ENCODE measurements around the gene FNDC7. TPM values are rescaled to one million over a fixed set of nuclear protein-coding genes. Genes with fewer than 3 reads are reported as not detected.

FNDC7 gene
- total and polyA plus RNA-seq, 9 of the 15 experiments (the other 6 are each of a cell fraction or from before 2014, with no cell fraction given) = not detected

- TF ChIP-seq THRA (IDR thresholded peaks at IDR 0.05) = no peak
- peak; percentile 56; the same call in 1 of the 2 replicates for TF ChIP-seq ETV1 (tag; conservative IDR thresholded peaks at IDR 0.05; ENCODE audit: low read depth)
- TF ChIP-seq ZFP30 (CRISPR knock-in tag; IDR thresholded peaks at IDR 0.05; ENCODE audit: borderline replicate concordance) = no peak
- TF ChIP-seq TCF3 (CRISPR knock-in tag; IDR thresholded peaks at IDR 0.05) = peak; percentile 7; the same call in 1 of the 2 replicates
- TF ChIP-seq ZNF24 (IDR thresholded peaks at IDR 0.05) = no peak
- TF ChIP-seq MCM2 (IDR thresholded peaks at IDR 0.05; ENCODE audit: low read depth) = no peak
- TF ChIP-seq ARNT (IDR thresholded peaks at IDR 0.05) = no peak
- no peak for TF ChIP-seq CGGBP1 (CRISPR knock-in tag; IDR thresholded peaks at IDR 0.05)
- TF ChIP-seq ZKSCAN8 (CRISPR knock-in tag; IDR thresholded peaks at IDR 0.05) = peak; percentile 65
- TF ChIP-seq ERF (CRISPR knock-in tag; IDR thresholded peaks at IDR 0.05) = 0 out of 2 replicates have a peak, but pooled peaks have one; percentile 20
- TF ChIP-seq HOMEZ (CRISPR knock-in tag; IDR thresholded peaks at IDR 0.05) = no peak
- TF ChIP-seq ZNF3 (CRISPR knock-in tag; IDR thresholded peaks at IDR 0.05) = 0 out of 2 replicates have a peak, but pooled peaks have one; percentile 51
- TF ChIP-seq CBX5 (IDR thresholded peaks at IDR 0.05; ENCODE audit: borderline replicate concordance, low read depth) = no peak
- no peak for TF ChIP-seq VEZF1 (CRISPR knock-in tag; IDR thresholded peaks at IDR 0.05)
- no peak for TF ChIP-seq TAF7 (tag; IDR thresholded peaks at IDR 0.05)
- TF ChIP-seq ZNF143 (CRISPR knock-in tag; IDR thresholded peaks at IDR 0.05) = peak; percentile 11; the same call in 1 of the 2 replicates
- TF ChIP-seq HMG20A (CRISPR knock-in tag; conservative IDR thresholded peaks at IDR 0.05) = no peak
- TF ChIP-seq TRIM28 (IDR thresholded peaks at IDR 0.05) = no peak
- TF ChIP-seq PHF21A (IDR thresholded peaks at IDR 0.05; ENCODE audit: borderline replicate concordance, low read depth) = no peak
- peak in 1 of 2 experiments; percentile 70; a peak in 1 of 4 replicates for TF ChIP-seq FOXA3 (CRISPR knock-in tag; conservative IDR thresholded peaks at IDR 0.05 in 1 of 2, IDR thresholded peaks at IDR 0.05 in 1 of 2)
These were observed 21.4 kb upstream of the FNDC7 start (continued) for GRCh38 chr1:108691128-108691941.
